Right forelimb (tissue), 1 donor: ENCODE measurements around the gene HK3.

Experiments
- DNase-seq: peaks from one replicate; pipeline ENCODE4 v3.0.0-alpha.2; 2018

The HK3 gene

GRCh38 chr5:176899296-176899891 is at the start of gene HK3:
Gene HK3 (minus strand): TSS chr5:176899346. CDS start chr5:176896159, 3,187 bp downstream.
- DNase-seq: no peak

GRCh38 chr5:176948458-176948857 is 49.3 kb upstream of the HK3 start:
- DNase-seq: no peak

GRCh38 chr5:176947847-176948246 is 48.7 kb upstream of the HK3 start:
- DNase-seq: no peak

GRCh38 chr5:176944268-176944667 is 45.1 kb upstream of the HK3 start:
- no peak for DNase-seq

GRCh38 chr5:176943816-176944215 is 44.7 kb upstream of the HK3 start:
- no peak for DNase-seq

- no peak for DNase-seq
Observed at GRCh38 chr5:176941951-176942350, 42.8 kb upstream of the HK3 start.

- DNase-seq: no peak
Observed at GRCh38 chr5:176938472-176938871, 39.3 kb upstream of the HK3 start.

GRCh38 chr5:176935017-176935416 is 35.9 kb upstream of the HK3 start:
- no peak for DNase-seq

- DNase-seq: no peak
Observed at GRCh38 chr5:176934309-176934930, 35.3 kb upstream of the HK3 start.

- DNase-seq: no peak
Observed at GRCh38 chr5:176929654-176930053, 30.5 kb upstream of the HK3 start.

GRCh38 chr5:176927562-176927961 is 28.4 kb upstream of the HK3 start:
- DNase-seq: no peak

GRCh38 chr5:176922817-176923216 is 23.7 kb upstream of the HK3 start:
- DNase-seq: no peak

GRCh38 chr5:176921714-176922113 is 22.6 kb upstream of the HK3 start:
- DNase-seq: no peak

- no peak for DNase-seq
Observed at GRCh38 chr5:176918613-176919012, 19.5 kb upstream of the HK3 start.

- DNase-seq: no peak
Observed at GRCh38 chr5:176916337-176916736, 17.2 kb upstream of the HK3 start.

GRCh38 chr5:176915906-176916305 is 16.8 kb upstream of the HK3 start:
- no peak for DNase-seq

GRCh38 chr5:176912115-176912514 is 13.0 kb upstream of the HK3 start:
- DNase-seq: no peak

GRCh38 chr5:176908675-176909368 is 9.7 kb upstream of the HK3 start:
- no peak for DNase-seq

GRCh38 chr5:176906796-176907195 is 7.7 kb upstream of the HK3 start:
- no peak for DNase-seq

GRCh38 chr5:176906126-176906525 is 7.0 kb upstream of the HK3 start:
- DNase-seq: no peak

- DNase-seq: no peak
Observed at GRCh38 chr5:176904276-176904675, 5.1 kb upstream of the HK3 start.

- DNase-seq: no peak
Observed at GRCh38 chr5:176902911-176903664, 3.9 kb upstream of the HK3 start.

- no peak for DNase-seq
Observed at GRCh38 chr5:176902102-176902814, 3.1 kb upstream of the HK3 start.
